ENCODE measurements around the gene MIF.
A peak's percentile ranks its signal among the peaks of the same experiment; 100 is the strongest.

MIF gene

DNA sequence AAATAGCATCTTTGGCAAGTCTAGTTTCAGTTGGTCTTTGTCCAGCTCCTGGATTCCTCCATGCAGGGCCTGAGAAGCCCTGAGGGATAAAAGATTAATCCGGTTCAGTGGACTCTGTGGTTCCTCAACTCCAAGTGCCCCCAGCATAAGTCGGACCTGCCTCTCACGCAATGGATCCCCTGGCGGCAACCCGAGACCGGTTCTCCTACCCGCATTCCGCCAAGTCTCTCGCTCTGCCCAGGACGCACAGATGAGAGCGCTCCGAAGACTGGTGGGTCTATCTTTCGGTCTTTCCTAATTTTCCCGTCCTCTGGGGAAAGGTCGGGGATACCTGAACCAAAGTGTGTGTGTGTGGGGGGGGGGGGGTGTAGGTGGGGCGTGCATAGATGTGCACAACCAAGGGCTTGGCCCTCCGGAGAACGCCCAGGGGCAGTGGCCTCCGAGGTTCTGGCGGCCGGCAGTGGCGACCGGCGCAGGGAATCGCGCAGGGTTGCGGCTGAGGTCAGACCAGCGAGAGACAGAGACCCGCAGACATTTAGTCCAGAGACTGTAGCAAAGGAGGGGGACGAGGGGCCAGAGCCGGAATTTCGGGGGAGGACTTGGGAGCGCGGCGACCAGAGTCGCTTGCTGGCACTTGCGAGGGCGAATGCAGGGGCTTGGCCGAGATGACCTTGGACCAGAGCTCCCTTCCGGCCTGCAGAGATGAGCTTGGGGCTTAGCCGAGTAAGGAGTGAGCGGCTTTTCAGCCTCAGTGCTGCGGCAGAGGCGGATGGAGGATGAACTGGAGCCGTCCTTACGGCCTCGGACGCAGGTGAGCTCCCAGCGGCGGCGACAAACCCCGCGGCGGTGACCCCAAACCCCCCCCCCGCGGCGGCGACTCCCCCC, 37.2 kb upstream of the MIF start:
- no peak for TF ChIP-seq FOXP2 (optimal IDR thresholded peaks at IDR 0.05; ENCODE audit: borderline replicate concordance, extremely low read depth, extremely low read length, insufficient read depth)
- TF ChIP-seq, protein P1, sequence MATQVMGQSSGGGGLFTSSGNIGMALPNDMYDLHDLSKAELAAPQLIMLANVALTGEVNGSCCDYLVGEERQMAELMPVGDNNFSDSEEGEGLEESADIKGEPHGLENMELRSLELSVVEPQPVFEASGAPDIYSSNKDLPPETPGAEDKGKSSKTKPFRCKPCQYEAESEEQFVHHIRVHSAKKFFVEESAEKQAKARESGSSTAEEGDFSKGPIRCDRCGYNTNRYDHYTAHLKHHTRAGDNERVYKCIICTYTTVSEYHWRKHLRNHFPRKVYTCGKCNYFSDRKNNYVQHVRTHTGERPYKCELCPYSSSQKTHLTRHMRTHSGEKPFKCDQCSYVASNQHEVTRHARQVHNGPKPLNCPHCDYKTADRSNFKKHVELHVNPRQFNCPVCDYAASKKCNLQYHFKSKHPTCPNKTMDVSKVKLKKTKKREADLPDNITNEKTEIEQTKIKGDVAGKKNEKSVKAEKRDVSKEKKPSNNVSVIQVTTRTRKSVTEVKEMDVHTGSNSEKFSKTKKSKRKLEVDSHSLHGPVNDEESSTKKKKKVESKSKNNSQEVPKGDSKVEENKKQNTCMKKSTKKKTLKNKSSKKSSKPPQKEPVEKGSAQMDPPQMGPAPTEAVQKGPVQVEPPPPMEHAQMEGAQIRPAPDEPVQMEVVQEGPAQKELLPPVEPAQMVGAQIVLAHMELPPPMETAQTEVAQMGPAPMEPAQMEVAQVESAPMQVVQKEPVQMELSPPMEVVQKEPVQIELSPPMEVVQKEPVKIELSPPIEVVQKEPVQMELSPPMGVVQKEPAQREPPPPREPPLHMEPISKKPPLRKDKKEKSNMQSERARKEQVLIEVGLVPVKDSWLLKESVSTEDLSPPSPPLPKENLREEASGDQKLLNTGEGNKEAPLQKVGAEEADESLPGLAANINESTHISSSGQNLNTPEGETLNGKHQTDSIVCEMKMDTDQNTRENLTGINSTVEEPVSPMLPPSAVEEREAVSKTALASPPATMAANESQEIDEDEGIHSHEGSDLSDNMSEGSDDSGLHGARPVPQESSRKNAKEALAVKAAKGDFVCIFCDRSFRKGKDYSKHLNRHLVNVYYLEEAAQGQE (IDR thresholded peaks at IDR 0.05; ENCODE audit: insufficient read depth in 1 of 2, low read depth in 2 of 2, low read length in 2 of 2), result no peak
- TF ChIP-seq TAF1 (IDR thresholded peaks at IDR 0.05; ENCODE audit: borderline replicate concordance, insufficient read depth, low read length), result no peak
- no peak for TF ChIP-seq SIN3A (IDR thresholded peaks at IDR 0.05; ENCODE audit: borderline replicate concordance, insufficient read depth, low read length)
- TF ChIP-seq POLR2AphosphoS5 (IDR thresholded peaks at IDR 0.05; ENCODE audit: low read depth, low read length), result no peak

DNA sequence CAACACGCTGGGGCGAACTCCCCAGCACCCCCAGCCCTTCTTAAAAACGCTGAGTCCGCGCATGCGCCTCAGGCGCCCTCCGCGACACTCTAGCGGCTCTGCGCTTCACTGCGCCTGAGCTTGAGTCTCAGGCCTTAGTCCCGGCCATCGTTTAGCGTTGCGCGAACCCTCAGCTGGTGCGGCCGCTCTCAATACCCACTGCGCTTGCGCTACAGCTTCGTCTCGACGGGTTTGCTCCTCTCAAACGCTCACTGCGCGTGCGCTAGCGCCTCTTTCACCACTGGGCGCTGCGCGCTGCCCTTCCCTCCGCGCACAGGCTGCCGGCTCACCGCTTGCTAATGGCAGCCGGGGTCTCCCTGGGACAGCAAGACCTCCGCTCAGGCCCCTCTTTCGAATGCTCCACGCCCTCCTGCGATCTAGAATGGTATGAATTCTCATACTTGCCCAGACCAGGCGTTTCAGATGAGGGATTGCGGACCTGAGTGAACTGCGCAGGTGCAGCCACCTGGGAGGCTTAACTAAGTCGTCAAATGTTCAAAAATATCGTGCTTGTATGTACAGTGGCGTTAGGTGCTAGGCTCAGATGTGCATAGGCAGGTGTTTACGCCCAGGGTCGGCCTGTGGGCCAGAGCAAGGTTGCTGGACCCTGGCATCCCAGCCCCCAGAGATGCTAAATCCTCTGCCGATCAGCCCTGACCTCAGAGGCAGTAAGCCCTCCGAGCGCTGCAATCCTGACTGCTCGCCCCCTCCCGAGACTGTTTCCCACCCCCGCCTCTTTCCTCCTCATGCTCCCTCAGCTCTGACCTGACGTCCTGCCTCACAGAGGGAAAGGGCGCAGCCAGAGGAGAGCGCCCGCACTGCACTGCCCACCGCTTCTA, 36.3 kb upstream of the MIF start, which contains the start of gene SLC2A11:
Gene SLC2A11, plus strand, starts transcription at position 270 of the 878 bp plus-strand sequence. Its CDS starts 125 bp downstream, at position 395.
- TF ChIP-seq FOXP2 (optimal IDR thresholded peaks at IDR 0.05; ENCODE audit: borderline replicate concordance, extremely low read depth, extremely low read length, insufficient read depth) (peak; percentile 34), SIN3A (IDR thresholded peaks at IDR 0.05; ENCODE audit: borderline replicate concordance, insufficient read depth, low read length) (no peak), TAF1 (IDR thresholded peaks at IDR 0.05; ENCODE audit: borderline replicate concordance, insufficient read depth, low read length) (peak; percentile 56; the same call in 1 of the 2 replicates), POLR2AphosphoS5 (IDR thresholded peaks at IDR 0.05; ENCODE audit: low read depth, low read length) (peak; percentile 93)

DNA sequence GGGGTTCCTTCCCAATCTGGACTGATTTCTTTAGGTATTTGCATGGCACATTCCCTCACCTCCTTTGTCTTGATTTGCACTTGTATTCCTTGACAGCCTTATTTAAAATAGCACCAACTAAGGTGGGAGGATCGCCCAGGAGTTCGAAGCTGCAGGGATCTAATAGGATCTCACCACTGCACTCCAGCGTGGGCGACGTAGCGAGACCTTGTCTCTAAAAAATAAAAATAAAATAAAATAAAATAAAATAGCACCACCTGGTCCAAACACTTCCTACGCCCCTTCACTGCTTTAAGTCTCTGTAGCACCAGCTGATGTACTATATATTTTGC, 35.7 kb upstream of the MIF start:
- TF ChIP-seq TAF1 (IDR thresholded peaks at IDR 0.05; ENCODE audit: borderline replicate concordance, insufficient read depth, low read length), result no peak
- no peak for TF ChIP-seq FOXP2 (optimal IDR thresholded peaks at IDR 0.05; ENCODE audit: borderline replicate concordance, extremely low read depth, extremely low read length, insufficient read depth)
- TF ChIP-seq, protein P1 (IDR thresholded peaks at IDR 0.05; ENCODE audit: insufficient read depth in 1 of 2, low read depth in 2 of 2, low read length in 2 of 2), result no peak
- TF ChIP-seq POLR2AphosphoS5 (IDR thresholded peaks at IDR 0.05; ENCODE audit: low read depth, low read length), result no peak
- no peak for TF ChIP-seq SIN3A (IDR thresholded peaks at IDR 0.05; ENCODE audit: borderline replicate concordance, insufficient read depth, low read length)

DNA sequence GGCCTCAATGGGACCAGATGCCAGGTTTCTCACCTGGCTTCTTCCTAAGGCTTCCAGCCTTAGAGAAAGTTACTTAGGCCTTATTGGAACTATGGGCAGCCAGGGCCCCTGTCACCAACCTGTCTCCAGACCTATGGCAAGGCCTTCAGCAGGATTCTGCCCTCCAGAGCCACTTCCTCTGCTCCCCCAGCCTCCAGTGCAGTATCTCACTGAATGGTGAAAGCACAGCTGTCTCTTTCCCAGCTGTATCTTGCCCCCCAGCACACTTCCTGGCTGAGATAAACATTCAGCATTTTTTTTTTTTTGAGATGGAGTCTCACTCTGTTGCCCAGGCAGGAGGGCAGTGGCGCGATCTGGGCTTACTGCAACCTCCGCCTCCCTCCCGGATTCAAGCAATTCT, 35.0 kb upstream of the MIF start:
- TF ChIP-seq FOXP2 (optimal IDR thresholded peaks at IDR 0.05; ENCODE audit: borderline replicate concordance, extremely low read depth, extremely low read length, insufficient read depth), result no peak

DNA sequence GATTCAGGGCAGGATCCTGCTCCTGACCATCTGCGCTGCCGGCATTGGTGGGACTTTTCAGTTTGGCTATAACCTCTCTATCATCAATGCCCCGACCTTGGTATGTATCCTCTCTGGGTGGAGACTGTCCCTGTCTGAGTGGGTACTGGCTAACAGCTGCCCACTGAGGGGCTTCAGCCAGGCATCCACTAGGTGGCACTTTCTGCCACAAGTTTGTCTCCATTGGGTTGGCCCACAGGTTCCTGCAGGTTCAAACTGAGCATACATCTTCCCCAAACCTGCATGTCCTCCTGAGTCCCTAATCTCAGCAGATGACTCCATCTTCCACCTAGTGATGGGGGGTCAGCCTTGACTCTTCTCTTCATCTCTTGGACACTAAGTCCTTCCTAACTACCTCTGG, 32.1 kb upstream of the MIF start:
- no peak for TF ChIP-seq FOXP2 (optimal IDR thresholded peaks at IDR 0.05; ENCODE audit: borderline replicate concordance, extremely low read depth, extremely low read length, insufficient read depth)
- TF ChIP-seq, protein P1 (IDR thresholded peaks at IDR 0.05; ENCODE audit: insufficient read depth in 1 of 2, low read depth in 2 of 2, low read length in 2 of 2), result no peak
- no peak for TF ChIP-seq SIN3A (IDR thresholded peaks at IDR 0.05; ENCODE audit: borderline replicate concordance, insufficient read depth, low read length)
- TF ChIP-seq TAF1 (IDR thresholded peaks at IDR 0.05; ENCODE audit: borderline replicate concordance, insufficient read depth, low read length), result no peak
- no peak for TF ChIP-seq POLR2AphosphoS5 (IDR thresholded peaks at IDR 0.05; ENCODE audit: low read depth, low read length)
